ENCODE results near the gene C5orf46.
"Not testable (repeated sequence)": the region's sequence is repeated elsewhere in the genome, so short reads cannot be mapped to it uniquely, and the experiment has no call there.

Gene C5orf46

DNA sequence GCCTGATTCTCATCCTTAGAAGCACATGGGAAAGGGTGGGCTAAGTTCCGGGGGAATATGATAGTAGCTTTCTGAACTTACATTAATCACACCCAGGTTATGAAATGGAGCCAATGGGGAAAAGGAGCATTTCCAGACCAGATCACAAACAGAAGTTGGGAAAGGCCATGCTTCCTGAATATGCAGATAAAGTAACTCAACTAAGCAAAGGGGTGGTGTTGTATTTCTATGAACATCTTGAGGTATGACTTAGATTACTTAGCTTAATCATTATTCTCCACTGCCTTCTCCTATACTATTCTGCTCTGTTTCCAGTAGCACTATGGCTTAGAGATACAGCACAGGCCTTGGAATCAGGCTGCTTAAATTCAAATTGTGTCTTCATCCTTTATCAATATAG, 10.5 kb downstream of the C5orf46 start:
- DNase-seq (ENCODE audit: low read depth in 2 of 3, low spot score in 1 of 3): no peak

DNA sequence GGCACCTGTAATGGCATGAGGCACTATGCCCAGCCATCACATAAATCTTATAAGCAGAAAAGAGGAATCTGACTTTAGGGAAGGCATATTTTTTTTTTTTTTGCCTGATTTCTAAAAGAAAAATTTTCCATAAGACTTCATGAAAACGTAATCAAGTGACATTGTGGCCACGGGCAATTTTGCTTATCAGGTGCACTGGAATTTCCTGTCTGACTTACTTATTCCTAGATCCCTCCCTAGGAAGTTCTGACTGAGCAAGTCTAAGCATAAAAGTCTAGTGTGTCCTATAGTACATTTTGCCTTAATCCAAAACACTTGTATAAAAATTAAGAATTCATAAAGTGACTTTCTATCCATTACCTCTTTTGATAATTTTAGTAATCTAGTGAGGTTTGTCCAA, 12.5 kb downstream of the C5orf46 start:
- no peak for DNase-seq (ENCODE audit: low read depth in 2 of 3, low spot score in 1 of 3)

DNA sequence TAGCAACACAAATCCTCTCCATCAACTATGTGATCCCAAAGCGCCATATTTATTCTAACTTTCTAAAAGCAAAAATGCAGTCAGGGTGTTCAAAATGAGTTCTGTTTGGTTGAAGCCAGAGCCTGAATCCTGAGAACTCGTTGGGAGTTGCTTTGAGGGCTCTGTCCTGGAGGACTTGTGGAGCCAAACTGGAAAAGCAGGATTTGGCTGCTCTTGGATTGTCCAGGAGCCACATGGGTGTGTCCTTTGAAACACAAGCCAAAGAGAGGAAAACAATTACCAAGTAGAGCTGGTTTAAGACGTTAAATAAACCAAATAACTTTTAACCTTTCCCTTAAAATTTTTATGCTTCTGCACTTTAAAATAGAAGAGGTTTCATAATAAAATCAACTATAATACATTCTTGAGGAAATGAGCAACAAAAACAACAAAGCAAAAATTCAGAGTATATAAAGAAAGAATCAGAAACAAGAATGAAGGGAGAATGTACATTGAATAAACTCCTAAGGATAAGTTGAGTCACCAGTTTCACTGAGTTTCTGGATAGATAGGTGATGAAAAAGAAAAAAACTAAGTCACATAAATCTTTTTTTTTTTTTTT, 13.5 kb downstream of the C5orf46 start:
- no peak for DNase-seq (ENCODE audit: low read depth in 2 of 3, low spot score in 1 of 3)

DNA sequence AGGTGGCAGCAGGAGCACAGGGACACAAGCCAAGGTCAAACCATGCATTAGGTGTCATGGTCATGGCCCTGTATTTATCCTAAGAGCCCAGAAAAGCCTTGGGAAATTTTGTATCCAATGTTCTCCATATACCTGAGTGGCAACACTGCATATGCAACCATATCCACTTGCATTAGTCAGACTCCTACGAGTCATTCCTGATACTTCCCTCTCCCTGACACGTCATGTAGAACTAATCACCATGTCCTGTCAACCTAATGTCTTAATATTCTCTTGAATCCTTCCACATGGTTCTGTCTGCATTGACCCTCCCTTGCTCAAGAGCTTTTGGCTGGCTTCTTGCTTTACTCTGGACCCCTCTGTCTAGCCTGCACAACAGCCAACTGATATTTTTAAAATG, 18.4 kb downstream of the C5orf46 start:
- no peak for DNase-seq (ENCODE audit: low read depth in 2 of 3, low spot score in 1 of 3)

DNA sequence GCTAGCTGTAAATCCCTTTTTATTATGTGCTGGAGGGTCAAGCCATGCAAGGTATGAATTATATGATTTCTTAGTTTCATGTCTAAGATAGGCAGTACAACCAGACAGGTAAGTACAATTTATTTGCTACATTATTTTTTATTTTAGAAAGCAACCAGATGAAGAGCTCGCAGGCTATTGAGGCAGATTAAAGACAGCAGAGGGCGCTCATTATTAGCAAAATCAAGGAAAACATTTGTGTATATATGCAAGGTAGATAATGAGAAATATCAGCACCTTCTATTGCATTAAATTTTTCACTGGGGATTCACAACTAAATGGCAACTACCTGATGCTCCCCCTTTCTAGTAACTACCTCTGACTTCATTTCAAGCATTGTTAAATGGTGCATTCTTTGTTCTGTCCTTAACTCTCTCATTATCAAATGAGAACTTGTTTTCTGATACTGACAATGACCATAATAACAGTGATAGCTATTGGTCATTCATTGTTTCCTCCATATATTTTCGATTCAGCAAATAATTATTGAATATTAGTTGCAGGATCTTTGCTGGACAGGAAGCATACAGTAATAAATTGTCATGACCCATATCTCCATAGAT, 19.2 kb downstream of the C5orf46 start:
- DNase-seq (ENCODE audit: low read depth in 2 of 3, low spot score in 1 of 3): no peak

DNA sequence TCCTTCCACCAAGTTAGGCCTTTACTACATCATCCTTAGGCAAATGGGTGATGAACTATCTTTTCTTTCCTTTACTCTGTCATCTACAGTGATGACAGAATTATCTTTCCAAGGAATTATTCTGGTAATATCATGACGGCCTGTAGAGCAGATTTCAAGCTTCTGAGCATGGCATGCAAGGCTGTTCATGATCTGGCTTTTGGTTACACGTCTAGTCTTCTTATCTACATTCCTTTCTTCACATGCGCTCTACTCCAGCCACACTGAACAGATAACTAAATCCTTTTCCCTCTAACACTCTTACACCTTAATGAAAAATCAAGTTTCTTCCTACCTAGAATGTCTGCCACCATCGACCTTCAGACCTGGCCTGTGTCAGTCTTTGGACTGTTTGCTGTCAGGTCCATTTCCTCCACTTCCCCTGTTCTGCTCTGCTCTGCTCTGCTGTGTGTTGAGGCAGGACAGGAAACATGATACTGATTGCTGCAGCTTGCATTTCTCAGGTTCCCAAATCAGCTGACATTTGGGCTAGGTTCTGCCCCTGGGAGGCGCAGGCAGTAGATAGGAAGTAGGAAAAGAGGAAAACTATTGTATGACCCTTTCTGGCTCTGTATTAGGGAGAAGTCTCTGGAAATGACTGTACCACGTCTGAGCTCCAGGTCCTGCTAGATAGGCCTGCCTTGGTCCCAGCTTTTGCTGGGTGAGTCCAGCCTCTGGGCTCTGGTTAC, 23.6 kb downstream of the C5orf46 start:
- no peak for DNase-seq (ENCODE audit: low read depth in 2 of 3, low spot score in 1 of 3)

DNA sequence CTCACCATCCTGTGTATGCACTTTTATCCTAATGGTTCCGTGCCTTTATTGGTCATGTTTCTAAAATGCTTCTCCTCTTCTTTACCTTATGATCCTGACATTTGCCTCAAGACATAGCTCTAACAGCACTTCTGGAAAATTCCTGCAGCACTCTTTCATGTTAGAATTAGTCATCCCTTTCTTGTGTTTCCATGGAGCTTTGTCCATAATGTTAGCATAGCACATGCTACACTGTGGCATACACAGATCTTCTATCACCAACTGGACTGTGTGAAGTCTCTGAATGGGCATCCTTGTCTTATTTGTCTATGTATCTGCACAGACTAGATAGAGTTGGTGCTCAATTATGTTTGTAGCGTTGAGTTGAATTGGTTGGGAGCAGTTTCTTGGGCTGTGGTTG, 25.9 kb downstream of the C5orf46 start:
- DNase-seq (ENCODE audit: low read depth in 2 of 3, low spot score in 1 of 3): no peak

DNA sequence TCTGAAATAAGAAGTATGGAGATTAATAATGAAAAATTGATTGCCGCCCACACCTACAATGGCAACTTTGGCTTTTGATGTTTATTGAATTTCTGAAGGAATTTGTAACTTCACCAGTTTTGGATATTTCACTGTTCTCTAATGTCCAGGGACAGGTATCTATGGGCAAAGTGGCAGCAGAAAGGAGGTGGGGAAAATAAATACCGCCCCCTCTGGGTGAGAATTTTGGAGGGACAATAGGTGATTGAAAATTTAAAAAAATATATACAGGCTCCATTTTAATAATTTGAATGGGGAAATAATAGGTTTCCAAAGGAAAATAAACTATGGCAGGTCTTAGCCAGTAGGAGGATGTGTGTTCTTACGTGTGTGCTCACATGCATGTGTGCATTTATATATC, 26.6 kb downstream of the C5orf46 start:
- no peak for DNase-seq (ENCODE audit: low read depth in 2 of 3, low spot score in 1 of 3)

DNA sequence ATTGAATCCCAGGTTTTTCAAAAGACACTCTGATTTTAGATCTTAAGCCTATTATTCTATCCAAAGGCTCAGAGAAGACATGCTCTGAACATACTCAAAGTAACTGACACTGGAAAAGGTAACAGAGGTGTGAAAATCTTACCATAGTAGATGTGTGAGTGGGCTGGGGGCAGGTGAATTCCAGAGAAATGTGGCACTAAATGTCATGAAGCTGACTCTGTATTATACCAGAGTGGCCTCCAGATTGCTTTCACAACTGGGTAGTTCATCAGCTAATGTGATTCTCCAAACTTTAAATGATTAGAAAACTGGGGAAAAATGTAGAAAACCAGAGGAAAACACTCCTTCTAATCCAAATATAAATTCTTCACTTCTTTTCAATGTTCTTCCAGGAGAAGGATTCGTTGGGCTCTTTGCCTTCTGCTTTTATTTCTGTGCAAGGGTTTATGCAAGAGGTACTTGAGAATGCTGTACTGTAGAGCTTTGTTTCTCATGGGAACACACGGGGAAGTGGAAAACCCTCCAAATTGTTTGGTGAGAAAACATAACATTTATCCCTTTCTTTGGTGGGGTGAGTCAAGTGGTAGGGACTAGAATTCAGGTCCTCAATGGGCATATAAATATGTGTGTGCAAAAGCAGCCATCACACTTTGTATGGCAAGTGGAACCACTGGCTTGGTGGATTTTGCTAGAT, 28.1 kb downstream of the C5orf46 start, which contains the start of gene SCGB3A2:
Gene SCGB3A2, plus strand, starts transcription at position 646 of the 694 bp plus-strand sequence. CDS start 93 bp downstream, outside the sequence.
- no peak for DNase-seq (ENCODE audit: low read depth in 2 of 3, low spot score in 1 of 3)

DNA sequence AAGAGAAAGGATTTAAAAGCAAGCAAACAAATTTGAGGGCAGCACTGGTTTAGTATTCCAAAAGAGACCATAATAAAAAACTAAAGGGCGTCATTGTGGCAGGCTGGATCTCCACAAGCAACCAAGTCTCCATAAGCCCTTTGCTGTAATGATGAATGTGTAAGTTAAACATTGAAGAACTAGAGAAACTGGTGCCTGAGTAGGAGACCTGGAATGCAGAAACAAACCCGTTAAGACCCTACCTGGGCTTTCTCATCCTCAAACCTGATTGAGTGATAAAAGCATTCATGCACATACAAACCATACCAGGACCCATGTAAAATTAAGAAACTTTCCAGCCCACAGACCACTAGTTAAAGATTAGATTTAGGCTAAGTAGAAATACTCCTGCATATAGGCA, 29.7 kb downstream of the C5orf46 start:
- no peak for DNase-seq (ENCODE audit: low read depth in 2 of 3, low spot score in 1 of 3)

DNA sequence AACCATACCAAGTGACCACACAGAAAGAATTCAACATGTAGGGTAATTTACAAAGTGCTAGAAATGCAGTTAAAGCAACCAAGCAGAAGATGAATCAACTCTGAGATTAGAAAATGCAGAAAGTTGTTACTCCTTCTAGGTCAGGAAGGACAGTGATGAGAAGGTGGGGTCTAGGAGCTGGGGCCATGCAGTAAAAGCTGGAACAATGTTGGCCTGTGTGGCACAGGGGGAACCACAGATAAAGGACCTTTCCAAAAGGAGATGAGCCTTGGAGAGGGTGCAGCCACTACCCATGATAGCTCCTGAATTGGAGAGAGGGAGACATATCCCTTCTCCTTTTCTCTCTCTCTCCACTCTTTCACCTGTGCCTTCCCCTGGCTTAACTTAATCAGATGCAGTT, 30.2 kb downstream of the C5orf46 start:
- no peak for DNase-seq (ENCODE audit: low read depth in 2 of 3, low spot score in 1 of 3)

DNA sequence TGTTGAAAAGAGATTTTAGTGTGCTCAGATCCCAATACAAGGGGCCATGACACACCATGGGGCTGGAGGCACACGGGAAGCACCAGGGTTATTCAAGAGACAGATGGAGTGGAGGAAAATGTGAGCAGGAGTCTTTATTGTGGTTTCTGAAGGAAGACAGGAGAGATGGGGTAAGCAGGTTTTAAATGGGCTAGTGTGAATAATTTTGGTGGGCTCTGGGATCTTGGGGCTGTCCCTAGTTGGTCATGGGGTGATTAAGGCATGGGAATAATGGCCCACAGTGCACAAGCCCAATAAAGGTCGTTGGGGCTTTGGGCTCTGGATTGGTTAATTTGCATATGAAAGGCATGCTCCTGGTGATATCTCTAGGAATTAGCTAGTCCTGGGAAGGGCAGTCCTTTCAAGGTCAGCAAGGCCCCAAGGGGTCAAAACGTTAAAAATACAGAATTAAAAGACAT, 31.4 kb downstream of the C5orf46 start:
- DNase-seq (ENCODE audit: low read depth in 2 of 3, low spot score in 1 of 3): no peak

DNA sequence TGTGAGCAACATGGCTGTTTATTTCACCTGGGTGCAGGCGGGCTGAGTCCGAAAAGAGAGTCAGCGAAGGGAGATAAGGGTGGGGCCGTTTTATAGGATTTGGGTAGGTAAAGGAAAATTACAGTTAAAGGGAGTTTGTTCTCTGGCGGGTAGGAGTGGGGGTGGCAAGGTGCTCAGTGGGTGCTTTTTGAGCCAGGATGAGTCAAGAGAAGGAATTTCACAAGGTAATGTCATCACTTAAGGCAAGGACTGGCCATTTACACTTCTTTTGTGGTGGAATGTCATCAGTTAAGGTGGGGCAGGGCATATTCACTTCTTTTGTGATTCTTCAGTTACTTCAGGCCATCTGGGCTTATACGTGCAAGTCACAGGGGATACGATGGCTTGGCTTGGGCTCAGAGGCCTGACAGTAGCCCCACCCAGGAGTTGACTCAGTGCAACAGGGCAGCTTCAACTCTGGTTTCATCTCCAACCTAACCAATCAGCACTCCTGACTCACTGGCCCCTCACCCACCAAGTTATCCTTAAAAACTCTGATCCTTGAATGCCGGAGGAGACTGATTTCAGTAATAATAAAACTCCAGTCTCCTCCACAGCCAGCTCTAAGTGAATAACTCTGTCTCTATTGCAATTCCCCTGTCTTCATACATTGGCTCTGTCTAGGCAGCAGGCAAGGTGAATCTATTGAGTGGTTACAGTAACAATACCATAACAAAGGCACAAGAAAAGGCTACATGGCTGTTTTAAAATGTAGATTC, 32.0 kb downstream of the C5orf46 start:
- not testable (repeated sequence) for DNase-seq (ENCODE audit: low read depth in 2 of 3, low spot score in 1 of 3)

DNA sequence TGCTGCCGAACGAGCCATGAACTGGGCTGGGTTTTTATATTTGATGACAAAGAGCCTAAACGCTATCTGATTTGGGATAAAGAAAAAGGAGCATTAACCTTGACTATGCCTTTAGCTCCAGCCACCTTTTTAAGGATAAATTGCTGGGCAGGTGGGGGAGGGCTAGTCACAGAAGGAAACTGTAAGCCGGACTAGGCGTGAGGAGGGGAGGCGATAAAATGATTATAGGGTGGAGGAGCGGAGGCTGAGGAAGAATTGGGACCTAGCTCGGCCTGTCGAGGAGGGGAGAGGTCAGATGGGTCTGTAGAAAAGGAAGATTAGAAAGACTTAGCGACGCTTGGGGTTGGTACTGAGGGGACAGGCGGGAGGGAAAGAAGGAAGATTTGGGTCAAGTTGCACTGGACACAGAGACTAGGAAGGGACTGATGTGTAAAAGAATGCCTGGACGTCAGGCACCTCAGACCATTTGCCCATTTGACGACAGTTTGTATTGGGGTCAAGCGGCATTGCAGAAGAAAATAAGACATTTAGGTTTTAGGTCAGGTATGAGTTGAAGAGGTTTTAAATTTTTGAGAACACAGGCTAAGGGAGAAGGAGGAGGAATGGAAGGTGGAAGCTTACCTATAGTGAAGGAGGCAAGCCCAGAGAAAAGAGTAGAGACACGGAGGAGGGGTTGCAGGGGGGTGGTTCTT, 33.4 kb downstream of the C5orf46 start:
- not testable (repeated sequence) for DNase-seq (ENCODE audit: low read depth in 2 of 3, low spot score in 1 of 3)

DNA sequence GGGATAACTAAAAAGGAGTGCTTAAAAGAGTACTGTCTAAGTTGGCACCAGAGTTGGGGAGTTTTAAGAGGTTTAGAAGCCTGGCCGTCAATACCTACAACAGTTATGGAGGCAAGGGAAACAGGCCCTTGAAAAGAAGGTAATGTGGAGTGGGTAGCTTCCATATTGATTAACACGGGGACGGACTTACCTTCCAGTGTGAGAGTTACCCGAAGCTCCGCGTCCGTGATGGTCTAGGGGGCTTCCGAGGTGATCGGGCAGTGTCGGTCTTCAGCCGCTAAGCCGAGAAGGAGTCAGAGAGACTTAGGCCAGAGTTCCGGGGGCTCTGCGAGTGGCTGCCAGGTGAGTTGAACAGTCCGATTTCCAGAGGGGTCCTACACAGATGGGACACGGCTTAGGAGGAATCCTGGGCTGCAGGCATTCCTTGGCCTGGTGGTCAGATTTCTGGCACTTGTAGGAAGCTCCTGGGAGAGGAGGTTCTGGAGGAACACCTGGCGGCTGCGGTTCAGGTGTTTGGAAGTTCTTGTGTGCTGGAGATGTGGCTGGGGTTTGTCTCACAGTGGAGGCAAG, 34.3 kb downstream of the C5orf46 start:
- not testable (repeated sequence) for DNase-seq (ENCODE audit: low read depth in 2 of 3, low spot score in 1 of 3)

DNA sequence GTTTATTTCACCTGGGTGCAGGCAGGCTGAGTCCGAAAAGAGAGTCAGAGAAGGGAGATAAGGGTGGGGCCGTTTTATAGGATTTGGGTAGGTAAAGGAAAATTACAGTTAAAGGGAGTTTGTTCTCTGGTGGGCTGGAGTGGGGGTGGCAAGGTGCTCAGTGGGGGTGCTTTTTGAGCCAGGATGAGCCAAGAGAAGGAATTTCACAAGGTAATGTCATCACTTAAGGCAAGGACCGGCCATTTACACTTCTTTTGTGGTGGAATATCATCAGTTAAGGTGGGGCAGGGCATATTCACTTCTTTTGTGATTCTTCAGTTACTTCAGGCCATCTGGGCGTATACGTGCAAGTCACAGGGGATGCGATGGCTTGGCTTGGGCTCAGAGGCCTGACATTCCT, 36.4 kb downstream of the C5orf46 start:
- DNase-seq (ENCODE audit: low read depth in 2 of 3, low spot score in 1 of 3): not testable (repeated sequence)

DNA sequence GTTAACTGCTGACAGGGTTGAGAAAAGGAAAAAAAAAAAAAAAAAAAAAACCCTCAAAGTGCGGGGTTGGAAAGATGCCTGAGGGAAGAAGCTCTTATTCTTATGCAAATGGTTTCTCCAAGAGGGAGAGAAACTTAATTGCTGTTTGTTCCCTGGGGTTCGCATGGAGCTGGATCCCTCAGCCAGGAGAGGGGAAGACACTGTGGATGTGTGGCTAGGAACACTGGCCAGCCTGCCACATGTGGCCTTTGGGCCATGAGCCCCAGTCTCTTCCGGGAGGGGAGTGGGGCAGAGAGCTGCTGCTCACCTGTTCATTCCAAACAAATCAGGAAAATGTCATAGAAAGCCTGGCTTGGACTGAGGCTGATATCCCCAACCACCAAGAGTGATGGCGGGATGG, 37.2 kb downstream of the C5orf46 start:
- DNase-seq (ENCODE audit: low read depth in 2 of 3, low spot score in 1 of 3): no peak

DNA sequence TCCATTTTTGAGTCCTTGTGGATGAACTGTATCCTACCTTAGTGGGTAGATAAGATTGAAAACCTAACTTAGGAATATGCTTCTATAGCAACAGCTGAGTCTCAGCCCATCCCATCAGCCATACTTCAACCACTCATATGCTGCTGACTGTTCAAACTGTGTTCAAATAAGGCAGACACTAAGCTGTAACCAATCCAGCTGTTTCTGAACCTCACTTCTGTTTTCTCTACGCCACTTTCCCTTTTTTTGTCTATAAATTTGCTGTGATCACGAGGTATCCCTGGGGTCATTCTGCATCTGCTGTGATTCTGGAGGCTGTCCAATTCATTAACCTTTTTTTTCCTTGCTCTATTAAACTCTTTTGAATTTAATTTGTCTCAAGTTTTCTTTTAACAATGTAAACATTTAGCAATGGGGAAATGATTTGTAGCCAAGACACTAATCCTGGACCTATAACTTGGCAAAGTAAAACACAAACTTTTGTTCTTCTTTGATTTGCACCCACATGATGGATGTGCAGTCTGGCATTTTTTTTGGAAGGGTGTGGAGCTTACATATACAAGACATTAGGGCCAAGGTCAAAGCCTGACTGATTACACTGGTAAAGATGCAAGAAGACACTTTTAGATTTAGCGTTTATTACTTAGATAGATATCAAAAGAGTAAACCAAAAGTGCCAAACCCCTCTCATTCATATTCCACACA, 42.7 kb downstream of the C5orf46 start:
- DNase-seq (ENCODE audit: low read depth in 2 of 3, low spot score in 1 of 3): no peak

DNA sequence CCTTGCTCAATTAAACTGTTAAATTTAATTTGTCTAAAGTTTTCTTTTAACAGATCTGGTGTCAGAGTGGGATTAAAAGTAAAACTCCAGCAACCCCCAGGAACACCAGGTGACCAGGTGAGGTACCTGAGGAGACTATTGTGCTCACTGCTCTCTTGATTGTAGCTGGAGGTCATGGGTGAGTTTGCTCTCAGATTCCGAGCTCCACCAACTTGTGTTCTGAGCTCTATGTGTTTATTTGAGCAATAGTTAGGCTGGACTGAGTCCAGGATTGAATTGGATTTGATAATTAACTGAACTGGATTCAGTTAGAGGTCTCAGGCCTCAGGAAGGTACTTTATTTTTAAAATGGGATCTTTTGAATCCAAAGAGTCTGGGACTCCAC, 45.7 kb downstream of the C5orf46 start:
- DNase-seq (ENCODE audit: low read depth in 2 of 3, low spot score in 1 of 3): no peak

Data from stimulated activated CD4-positive, alpha-beta T cell treated with anti-CD3 and anti-CD28 coated beads, Interleukin-12 subunit alpha, Interleukin-12 subunit beta, amount 100 ng/mL, for 48 hours (primary cell).